Rectal smooth muscle tissue (tissue), 1 donor: ENCODE results near the gene CUZD1.

Experiments used
- H3K27ac ChIP-seq: one replicate; pipeline ENCODE4 v1.7.0; 2013; ENCODE audit warnings: low read depth, low read length, inconsistent platforms
- H3K27me3 ChIP-seq: one replicate; pipeline ENCODE4 v1.7.0; 2013; ENCODE audit warnings: low read length; ENCODE audit not compliant: control insufficient read depth, insufficient read depth
- H3K36me3 ChIP-seq: one replicate; pipeline ENCODE4 v1.7.0; 2013; ENCODE audit warnings: low read length; ENCODE audit not compliant: control insufficient read depth, insufficient read depth
- H3K4me1 ChIP-seq: one replicate; pipeline ENCODE4 v1.7.0; 2013; ENCODE audit warnings: low read length; ENCODE audit not compliant: control insufficient read depth, insufficient read depth
- H3K4me3 ChIP-seq: one replicate; pipeline ENCODE4 v1.7.0; 2013; ENCODE audit warnings: low read length
- H3K9ac ChIP-seq: one replicate; pipeline ENCODE4 v1.7.0; 2013; ENCODE audit warnings: low read length

The CUZD1 gene

GRCh38 chr10:122828716-122829255, 16.9 kb downstream of the CUZD1 start:
- Histone ChIP-seq H3K4me1 (no peaks in the 10 kb centered on the region), H3K27ac (no peak overlapping the region), H3K4me3 (no peak overlapping the region)

GRCh38 chr10:122827302-122827701, 18.4 kb downstream of the CUZD1 start:
- Histone ChIP-seq H3K27me3 (peaks cover 2% of the 10 kb centered on the region), H3K36me3 (no peaks in the 10 kb centered on the region), H3K27ac (no peak overlapping the region), H3K4me3 (no peak overlapping the region), H3K4me1 (no peaks in the 10 kb centered on the region), H3K9ac (no peak overlapping the region)

More at GRCh38 chr10:122828716-122829255, 16.9 kb downstream of the CUZD1 start:
- peaks cover 2% of the 10 kb centered on the region for H3K27me3 ChIP-seq
- no peak overlapping the region for H3K9ac ChIP-seq
- H3K36me3 ChIP-seq: no peaks in the 10 kb centered on the region

GRCh38 chr10:122822973-122823690, 22.5 kb downstream of the CUZD1 start:
- no peak overlapping the region for H3K4me3 ChIP-seq
- no peak overlapping the region for H3K27ac ChIP-seq

GRCh38 chr10:122821808-122822207, 23.8 kb downstream of the CUZD1 start:
- Histone ChIP-seq H3K4me3 (no peak overlapping the region), H3K27ac (no peak overlapping the region), H3K27me3 (no peaks in the 10 kb centered on the region), H3K36me3 (no peaks in the 10 kb centered on the region), H3K4me1 (no peaks in the 10 kb centered on the region), H3K9ac (no peak overlapping the region)

More at GRCh38 chr10:122822973-122823690, 22.5 kb downstream of the CUZD1 start:
- Histone ChIP-seq H3K27me3 (peaks cover 2% of the 10 kb centered on the region), H3K36me3 (no peaks in the 10 kb centered on the region), H3K9ac (no peak overlapping the region), H3K4me1 (no peaks in the 10 kb centered on the region)

GRCh38 chr10:122815458-122815857, 30.2 kb downstream of the CUZD1 start:
- Histone ChIP-seq H3K9ac (no peak overlapping the region), H3K4me1 (no peaks in the 10 kb centered on the region), H3K36me3 (no peaks in the 10 kb centered on the region), H3K4me3 (no peak overlapping the region), H3K27ac (no peak overlapping the region), H3K27me3 (no peaks in the 10 kb centered on the region)

GRCh38 chr10:122814493-122814892, 31.2 kb downstream of the CUZD1 start:
- Histone ChIP-seq H3K27ac (no peak overlapping the region), H3K36me3 (no peaks in the 10 kb centered on the region), H3K4me1 (no peaks in the 10 kb centered on the region), H3K9ac (no peak overlapping the region), H3K27me3 (no peaks in the 10 kb centered on the region), H3K4me3 (no peak overlapping the region)

- Histone ChIP-seq H3K36me3 (no peaks in the 10 kb centered on the region), H3K4me1 (no peaks in the 10 kb centered on the region), H3K27me3 (no peaks in the 10 kb centered on the region), H3K27ac (no peak overlapping the region), H3K9ac (no peak overlapping the region), H3K4me3 (no peak overlapping the region)
Observed at GRCh38 chr10:122812751-122813150, 32.9 kb downstream of the CUZD1 start.

GRCh38 chr10:122802282-122802681, 43.4 kb downstream of the CUZD1 start:
- Histone ChIP-seq H3K4me3 (no peak overlapping the region), H3K9ac (no peak overlapping the region), H3K27me3 (no peaks in the 10 kb centered on the region), H3K27ac (no peak overlapping the region), H3K4me1 (no peaks in the 10 kb centered on the region), H3K36me3 (no peaks in the 10 kb centered on the region)

- no peaks in the 10 kb centered on the region for H3K27me3 ChIP-seq
- H3K4me1 ChIP-seq: no peaks in the 10 kb centered on the region
- H3K36me3 ChIP-seq: no peaks in the 10 kb centered on the region
- H3K9ac ChIP-seq: no peak overlapping the region
- H3K27ac ChIP-seq: no peak overlapping the region
- H3K4me3 ChIP-seq: no peak overlapping the region
Observed at GRCh38 chr10:122798704-122799231, 46.9 kb downstream of the CUZD1 start.

GRCh38 chr10:122796796-122797195, 48.9 kb downstream of the CUZD1 start:
- Histone ChIP-seq H3K36me3 (no peaks in the 10 kb centered on the region), H3K27me3 (no peaks in the 10 kb centered on the region), H3K27ac (no peak overlapping the region), H3K4me1 (no peaks in the 10 kb centered on the region), H3K4me3 (no peak overlapping the region), H3K9ac (no peak overlapping the region)

GRCh38 chr10:122795924-122796323, 49.7 kb downstream of the CUZD1 start:
- H3K4me3 ChIP-seq: no peak overlapping the region
- no peaks in the 10 kb centered on the region for H3K27me3 ChIP-seq
- no peak overlapping the region for H3K27ac ChIP-seq
- no peak overlapping the region for H3K9ac ChIP-seq
- H3K4me1 ChIP-seq: no peaks in the 10 kb centered on the region
- no peaks in the 10 kb centered on the region for H3K36me3 ChIP-seq

- no peak overlapping the region for H3K4me3 ChIP-seq
- H3K9ac ChIP-seq: no peak overlapping the region
- no peaks in the 10 kb centered on the region for H3K27me3 ChIP-seq
- no peaks in the 10 kb centered on the region for H3K4me1 ChIP-seq
- no peak overlapping the region for H3K27ac ChIP-seq
- H3K36me3 ChIP-seq: no peaks in the 10 kb centered on the region
Observed at GRCh38 chr10:122786269-122786668, 59.4 kb downstream of the CUZD1 start.

- no peaks in the 10 kb centered on the region for H3K4me1 ChIP-seq
- H3K27me3 ChIP-seq: no peaks in the 10 kb centered on the region
- no peak overlapping the region for H3K9ac ChIP-seq
- H3K27ac ChIP-seq: no peak overlapping the region
- H3K4me3 ChIP-seq: no peak overlapping the region
- H3K36me3 ChIP-seq: no peaks in the 10 kb centered on the region
Observed at GRCh38 chr10:122782911-122783310, 62.7 kb downstream of the CUZD1 start.
